Urinary bladder (tissue), 4 donors: Measurements from ENCODE around the gene COL5A1. TPM values are rescaled to one million over a fixed set of nuclear protein-coding genes. Genes with fewer than 3 reads are reported as not detected.
A peak's percentile ranks its signal among the peaks of the same experiment; 100 is the strongest.

ENCODE experiments used
- DNase-seq: peaks from one replicate; pipeline ENCODE4 v3.0.0-alpha.2; 2015; ENCODE audit errors: extremely low spot score
- H3K27ac ChIP-seq: one replicate; pipeline ENCODE4 v1.5.1; 2013; ENCODE audit warnings: low read depth, mild to moderate bottlenecking, moderate library complexity
- H3K36me3 ChIP-seq: one replicate; pipeline ENCODE4 v1.6.1; 2013; ENCODE audit warnings: mild to moderate bottlenecking, moderate library complexity; ENCODE audit not compliant: insufficient read depth
- H3K4me1 ChIP-seq: one replicate; pipeline ENCODE4 v1.6.1; 2013; ENCODE audit warnings: mild to moderate bottlenecking, moderate library complexity; ENCODE audit not compliant: insufficient read depth
- H3K4me3 ChIP-seq: one replicate; pipeline ENCODE4 v1.5.1; 2013; ENCODE audit warnings: low read depth, low read length
- WGBS: extraction: QIAGEN DNeasy Blood & Tissue Kit; methylation state at CpG from one replicate; pipeline ENCODE4 v1.1.7; 2013; 5-methylcytosine and 5-hydroxymethylcytosine counted together
- polyA plus RNA-seq: library from polyadenylated mRNA; stranded (reverse); fragments of 200-250 nt; gene quantifications from one replicate; pipeline ENCODE4 v1.2.3, GENCODE V29; 2013
- total RNA-seq: library from RNA; depleted of rRNA; stranded (reverse); fragments of >200 nt; gene quantifications from one replicate; pipeline ENCODE4 v1.2.3, GENCODE V29; 2014
- donor health status: healthy with polysubstance abuse.
- donor health status: healthy.

COL5A1 gene
- total and polyA plus RNA-seq, 2 donors: 68.5 to 622 TPM

DNA sequence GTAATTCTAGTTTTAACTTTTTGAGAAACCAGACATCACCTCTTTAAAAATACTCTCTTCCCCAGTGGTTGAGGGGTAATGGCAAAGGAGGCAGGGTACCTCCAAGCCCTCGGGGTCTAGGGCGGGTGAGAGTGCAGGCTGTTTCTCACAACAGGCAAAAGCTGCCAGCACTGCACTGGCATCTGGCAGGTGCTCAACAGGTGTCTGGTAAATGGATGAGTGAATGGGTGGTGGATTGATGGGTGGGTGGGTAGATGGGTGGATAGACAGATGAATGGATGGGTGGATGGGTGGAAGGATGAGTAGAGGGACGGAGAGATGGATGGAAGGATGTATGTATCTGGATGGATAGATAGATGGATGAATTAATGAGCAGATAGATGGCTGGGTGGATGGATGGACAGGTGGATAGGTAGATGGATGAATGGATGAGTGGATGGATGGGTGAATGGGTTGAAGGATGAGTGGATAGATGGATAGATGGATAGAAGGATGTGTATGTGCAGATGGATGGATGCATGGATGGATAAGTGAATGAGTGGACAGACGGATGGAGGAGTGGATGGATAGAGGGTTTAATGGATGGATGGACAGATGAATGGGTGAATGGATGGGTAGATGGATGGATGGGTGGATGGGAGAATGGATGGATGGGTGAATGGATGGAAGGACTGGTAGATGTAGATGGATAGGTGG, 84.6 kb downstream of the COL5A1 start:
- Histone ChIP-seq H3K27ac (no peak overlapping the region), H3K4me1 (no peaks in the 10 kb centered on the region), H3K36me3 (no peaks in the 10 kb centered on the region), H3K4me3 (no peak overlapping the region)
- DNase-seq: no peak
- 96% methylated on average over 4 of the region's 4 CpGs for WGBS

GRCh38 chr9:134726722-134727034, 85.1 kb downstream of the COL5A1 start:
- H3K27ac ChIP-seq: no peak overlapping the region
- no peaks in the 10 kb centered on the region for H3K4me1 ChIP-seq
- H3K36me3 ChIP-seq: no peaks in the 10 kb centered on the region
- no peak overlapping the region for H3K4me3 ChIP-seq
- 91% methylated on average over 1 of the region's 1 CpG for WGBS
- no peak for DNase-seq

- DNase-seq: no peak
- no peak overlapping the region for H3K4me3 ChIP-seq
- no peaks in the 10 kb centered on the region for H3K36me3 ChIP-seq
- no peaks in the 10 kb centered on the region for H3K4me1 ChIP-seq
- H3K27ac ChIP-seq: no peak overlapping the region
- 82% methylated on average over 29 of the region's 29 CpGs for WGBS
These were observed 86.6 kb downstream of the COL5A1 start for GRCh38 chr9:134728021-134728795.

- Histone ChIP-seq H3K4me1 (no peaks in the 10 kb centered on the region), H3K27ac (no peak overlapping the region), H3K4me3 (no peak overlapping the region), H3K36me3 (no peaks in the 10 kb centered on the region)
- DNase-seq: no peak
- 88% methylated on average over 28 of the region's 28 CpGs for WGBS
These were observed 87.3 kb downstream of the COL5A1 start for GRCh38 chr9:134728801-134729495.

- Histone ChIP-seq H3K36me3 (no peaks in the 10 kb centered on the region), H3K4me1 (no peaks in the 10 kb centered on the region), H3K4me3 (no peak overlapping the region), H3K27ac (no peak overlapping the region)
- 77% methylated on average over 23 of the region's 23 CpGs for WGBS
- no peak for DNase-seq
These were observed 88.6 kb downstream of the COL5A1 start for GRCh38 chr9:134730011-134730760.

- Histone ChIP-seq H3K36me3 (no peaks in the 10 kb centered on the region), H3K4me1 (no peaks in the 10 kb centered on the region), H3K27ac (no peak overlapping the region), H3K4me3 (no peak overlapping the region)
- DNase-seq: no peak
- 81% methylated on average over 22 of the region's 22 CpGs for WGBS
These were observed 89.3 kb downstream of the COL5A1 start for GRCh38 chr9:134730761-134731496.

GRCh38 chr9:134731497-134732391, 90.1 kb downstream of the COL5A1 start:
- Histone ChIP-seq H3K27ac (no peak overlapping the region), H3K4me3 (no peak overlapping the region), H3K36me3 (no peaks in the 10 kb centered on the region), H3K4me1 (no peaks in the 10 kb centered on the region)
- no peak for DNase-seq
- whole genome bisulfite sequencing: 90% methylated on average over 45 of the region's 45 CpGs

- Histone ChIP-seq H3K4me3 (no peak overlapping the region), H3K4me1 (no peaks in the 10 kb centered on the region), H3K36me3 (no peaks in the 10 kb centered on the region), H3K27ac (peak overlapping the region; percentile 57)
- DNase-seq: no peak
- 49% methylated on average over 26 of the region's 26 CpGs for WGBS
These were observed 90.9 kb downstream of the COL5A1 start for GRCh38 chr9:134732392-134733110.

- no peak overlapping the region for H3K4me3 ChIP-seq
- 73% methylated on average over 16 of the region's 16 CpGs for WGBS
- DNase-seq: no peak
- H3K27ac ChIP-seq: no peak overlapping the region
- H3K4me1 ChIP-seq: no peaks in the 10 kb centered on the region
- H3K36me3 ChIP-seq: no peaks in the 10 kb centered on the region
These were observed 92.1 kb downstream of the COL5A1 start for GRCh38 chr9:134733480-134734232.

DNA sequence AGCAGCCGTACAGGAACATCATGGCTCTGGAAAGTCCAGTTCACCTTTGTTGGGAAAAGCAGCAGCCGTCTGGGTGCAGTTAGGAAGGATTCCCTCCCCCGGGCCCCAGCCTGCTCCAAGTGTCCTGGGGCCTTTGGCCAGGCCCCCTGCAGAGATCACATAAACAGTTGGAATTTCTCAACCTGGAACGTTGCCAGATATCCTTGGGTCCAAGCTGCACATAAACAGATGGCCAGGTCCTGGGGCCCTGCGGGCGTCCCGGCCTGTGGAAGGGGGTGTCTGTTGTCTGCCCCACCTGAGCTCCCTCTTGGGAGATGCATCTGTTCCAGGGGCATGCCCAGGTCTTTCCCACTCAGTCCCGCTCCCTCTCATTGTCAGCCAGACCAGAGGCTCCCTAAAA, 92.7 kb downstream of the COL5A1 start:
- H3K36me3 ChIP-seq: no peaks in the 10 kb centered on the region
- H3K27ac ChIP-seq: no peak overlapping the region
- no peak for DNase-seq
- no peak overlapping the region for H3K4me3 ChIP-seq
- 37% methylated on average over 8 of the region's 8 CpGs for WGBS
- no peaks in the 10 kb centered on the region for H3K4me1 ChIP-seq

DNA sequence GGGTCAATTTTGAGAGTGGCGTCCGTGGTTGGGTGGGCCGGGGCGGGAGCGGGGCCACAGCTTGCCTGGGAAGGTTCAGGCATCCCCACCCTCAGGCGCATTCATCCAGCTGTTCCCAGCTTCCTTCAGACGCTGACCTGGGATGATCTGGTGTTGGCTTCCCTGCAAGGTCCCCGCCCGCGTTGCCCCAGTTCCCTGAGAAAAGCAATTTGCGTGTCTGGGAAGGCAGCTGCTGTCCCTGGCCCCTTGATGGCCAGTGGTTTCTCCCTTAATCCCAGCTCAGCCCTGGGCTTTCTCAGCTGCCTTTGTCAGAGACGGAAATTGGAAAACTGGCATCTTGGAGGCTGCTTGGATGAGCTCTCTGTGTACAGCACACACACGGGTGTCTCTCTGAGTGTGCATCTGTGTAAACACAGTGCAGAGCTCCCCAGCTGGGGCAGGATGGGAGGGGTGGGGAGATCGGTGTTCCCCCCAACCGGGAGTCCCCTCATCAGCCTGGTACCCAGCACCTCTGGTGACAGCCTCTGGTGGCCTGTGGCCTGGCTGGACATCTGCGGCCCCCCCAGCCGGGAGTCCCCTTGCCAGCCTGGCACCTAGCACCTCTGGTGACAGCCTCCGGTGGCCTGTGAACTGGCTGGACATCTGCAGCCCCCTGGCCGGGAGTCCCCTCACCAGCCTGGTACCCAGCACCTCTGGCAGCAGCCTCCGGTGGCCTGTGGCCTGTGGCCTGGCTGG, 94.0 kb downstream of the COL5A1 start:
- Histone ChIP-seq H3K4me1 (no peaks in the 10 kb centered on the region), H3K36me3 (no peaks in the 10 kb centered on the region), H3K27ac (no peak overlapping the region), H3K4me3 (no peak overlapping the region)
- no peak for DNase-seq
- 41% methylated on average over 20 of the region's 20 CpGs for WGBS
